Fibroblast of lung (primary cell): Measurements from ENCODE around the gene CSK. TPM values are rescaled to one million over a fixed set of nuclear protein-coding genes. Genes with fewer than 3 reads are reported as not detected.

Experiments
- DNase-seq, 2 donors: peaks; one replicate each; pipeline versions ENCODE4 v3.0.0 to v3.0.0-alpha.2; 2010; ENCODE audit warnings: low read depth in 2 of 2
- H2AFZ ChIP-seq: 2 replicates; pipeline ENCODE4 v1.5.1; 2012; ENCODE audit warnings: low read length, control low read depth, inconsistent platforms
- H3K27ac ChIP-seq: 2 replicates; pipeline ENCODE4 v1.5.1; 2011; ENCODE audit warnings: low read length, control low read depth; ENCODE audit not compliant: insufficient read depth
- H3K27me3 ChIP-seq: 2 replicates; pipeline ENCODE4 v1.5.1; 2011; ENCODE audit warnings: mild to moderate bottlenecking, low read length; ENCODE audit not compliant: control insufficient read depth, insufficient read depth
- H3K36me3 ChIP-seq: 2 replicates; pipeline ENCODE4 v1.5.1; 2011; ENCODE audit warnings: low read length; ENCODE audit not compliant: control insufficient read depth, insufficient read depth
- H3K4me1 ChIP-seq: 2 replicates; pipeline ENCODE4 v1.5.1; 2011; ENCODE audit warnings: low read length; ENCODE audit not compliant: control insufficient read depth, insufficient read depth; ENCODE audit errors: extremely low read depth
- H3K4me2 ChIP-seq: 2 replicates; pipeline ENCODE4 v1.5.1; 2011; ENCODE audit warnings: low read length, control low read depth; ENCODE audit not compliant: insufficient read depth; ENCODE audit errors: extremely low read depth
- H3K4me3 ChIP-seq, 4 experiments: fragments of 200-600 bp in 1 of 4; sonication (generic) in 1 of 4; replicated peaks in 1 of 4; 2 replicates each; pipeline ENCODE4 v1.5.1; 2011 to 2016; ENCODE audit warnings: low read length in 4 of 4, low read depth in 3 of 4, mild to moderate bottlenecking in 3 of 4, control low read depth in 2 of 4, inconsistent platforms in 1 of 4, mixed read lengths in 1 of 4; ENCODE audit not compliant: insufficient read depth in 1 of 4; ENCODE audit errors: control extremely low read depth in 1 of 4
- H3K79me2 ChIP-seq: 2 replicates; pipeline ENCODE4 v1.5.1; 2012; ENCODE audit warnings: mild to moderate bottlenecking, low read length, inconsistent platforms; ENCODE audit not compliant: control insufficient read depth, insufficient read depth
- H3K9ac ChIP-seq: 2 replicates; pipeline ENCODE4 v1.5.1; 2011; ENCODE audit warnings: mild to moderate bottlenecking, low read length, control low read depth; ENCODE audit not compliant: insufficient read depth
- H3K9me3 ChIP-seq: 2 replicates; pipeline ENCODE4 v1.5.1; 2012; ENCODE audit warnings: low read depth, low read length; ENCODE audit not compliant: control insufficient read depth, insufficient read depth
- H4K20me1 ChIP-seq: 2 replicates; pipeline ENCODE4 v1.5.1; 2011; ENCODE audit warnings: low read length; ENCODE audit not compliant: control insufficient read depth, insufficient read depth; ENCODE audit errors: extremely low read depth
- CTCF ChIP-seq, 2 donors: IDR thresholded peaks in 1 of 2; conservative IDR thresholded peaks in 1 of 2; 1 replicate in 1 of 2; 2 replicates in 1 of 2; pipeline ENCODE4 v1.5.1; 2011 to 2012; ENCODE audit warnings: low read length in 2 of 2, control low read depth in 1 of 2, inconsistent platforms in 1 of 2, low read depth in 1 of 2, mild to moderate bottlenecking in 1 of 2
- EZH2 ChIP-seq: IDR thresholded peaks from 2 replicates; pipeline ENCODE4 v1.5.1; 2012; ENCODE audit warnings: low read length, control low read depth, mild to moderate bottlenecking; ENCODE audit errors: missing control alignments
- polyA plus RNA-seq, 2 donors: library from polyadenylated mRNA; depleted of rRNA in 1 of 2; stranded (reverse) in 1 of 2; unstranded in 1 of 2; fragments of >200 nt; gene quantifications; 2 replicates each; pipeline ENCODE4 v1.2.1, GENCODE V29; 2011 to 2012; ENCODE audit warnings: missing spikeins in 1 of 2
- total RNA-seq: library from RNA; depleted of rRNA; stranded (reverse); fragments of >200 nt; gene quantifications from 2 replicates; pipeline ENCODE4 v1.2.1, GENCODE V29; 2014

Gene CSK
- total and polyA plus RNA-seq, 2 donors (not counting 1 experiment from before 2014, with no cell fraction given), result 21.5 to 22.0 TPM

DNA sequence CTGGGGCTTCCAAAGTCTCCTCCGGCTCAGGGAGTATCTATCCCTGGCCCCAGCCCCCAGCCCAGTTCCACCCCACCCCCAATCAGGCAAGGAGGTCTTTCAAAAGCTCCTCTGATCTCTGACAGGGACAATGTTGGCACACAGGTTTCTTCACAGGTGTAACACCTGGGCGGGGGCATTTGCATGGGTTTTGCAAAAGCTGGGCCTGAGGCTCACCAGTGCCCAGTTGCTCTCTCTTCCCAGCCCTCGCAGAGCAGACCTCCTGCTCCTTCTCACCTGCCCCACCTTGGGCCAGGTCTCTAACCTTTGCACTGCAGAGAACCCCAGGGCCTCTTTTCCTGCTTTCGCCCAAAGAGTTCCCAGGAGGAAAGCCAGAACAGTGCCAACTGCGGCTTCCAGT is 8.6 kb upstream of the CSK start:
- no peak overlapping the region for H3K27ac ChIP-seq
- DNase-seq, result no peak
- H2AFZ ChIP-seq, result no peak overlapping the region
- H3K36me3 ChIP-seq, result no peaks in the 10 kb centered on the region
- no peaks in the 10 kb centered on the region for H3K79me2 ChIP-seq
- TF ChIP-seq CTCF (conservative IDR thresholded peaks at IDR 0.05 in 1 of 2, IDR thresholded peaks at IDR 0.05 in 1 of 2; ENCODE audit: low read depth in 1 of 2, low read length in 2 of 2) (no peak), EZH2 (no peak)
- H3K4me2 ChIP-seq, result no peak overlapping the region
- H4K20me1 ChIP-seq, result no peaks in the 10 kb centered on the region
- no peaks in the 10 kb centered on the region for H3K4me1 ChIP-seq
- no peaks in the 10 kb centered on the region for H3K9me3 ChIP-seq
- H3K9ac ChIP-seq, result no peak overlapping the region
- peaks cover 2% of the 10 kb centered on the region for H3K27me3 ChIP-seq
- no peak overlapping the region for H3K4me3 ChIP-seq

DNA sequence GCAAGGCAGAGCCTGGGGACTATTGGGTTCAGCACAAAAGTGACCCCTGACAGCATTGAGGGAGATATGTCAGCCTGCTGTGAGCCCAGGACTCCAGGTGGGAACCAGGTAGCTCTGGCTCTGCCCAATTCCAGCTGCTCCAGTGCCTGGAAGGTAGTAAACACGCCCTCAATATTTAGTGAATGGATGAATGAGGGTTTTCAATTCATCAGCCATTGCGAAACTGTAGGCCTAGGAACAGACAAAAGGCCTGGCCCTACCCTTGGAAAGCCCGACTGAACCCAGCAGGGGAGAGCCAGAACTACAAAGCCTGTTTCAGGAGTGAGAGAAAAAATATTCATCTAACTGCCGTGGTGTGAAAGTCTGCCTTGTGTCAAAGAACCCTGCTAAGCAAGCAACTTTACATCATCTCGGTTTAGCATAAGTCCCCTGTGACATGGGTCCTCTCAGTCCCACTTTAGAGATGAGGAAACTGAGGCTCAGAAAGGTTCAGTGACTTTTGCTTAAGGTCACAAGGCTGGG is 8.1 kb upstream of the CSK start:
- Histone ChIP-seq H3K27me3 (peaks cover 2% of the 10 kb centered on the region), H3K4me2 (no peak overlapping the region)

GRCh38 chr15:74775132-74775562 is 6.7 kb upstream of the CSK start:
- H3K27me3 ChIP-seq, result peaks cover 2% of the 10 kb centered on the region
- H2AFZ ChIP-seq, result no peak overlapping the region
- H3K4me3 ChIP-seq, result no peak overlapping the region
- no peaks in the 10 kb centered on the region for H3K4me1 ChIP-seq
- H3K79me2 ChIP-seq, result no peaks in the 10 kb centered on the region
- H3K9ac ChIP-seq, result no peak overlapping the region
- H3K9me3 ChIP-seq, result no peaks in the 10 kb centered on the region
- DNase-seq, result no peak
- no peak overlapping the region for H3K27ac ChIP-seq
- H3K4me2 ChIP-seq, result no peak overlapping the region
- no peak for TF ChIP-seq CTCF (conservative IDR thresholded peaks at IDR 0.05 in 1 of 2, IDR thresholded peaks at IDR 0.05 in 1 of 2; ENCODE audit: low read depth in 1 of 2, low read length in 2 of 2)
- no peak for TF ChIP-seq EZH2
- H3K36me3 ChIP-seq, result no peaks in the 10 kb centered on the region
- H4K20me1 ChIP-seq, result no peaks in the 10 kb centered on the region

More for the DNA sequence above, 8.1 kb upstream of the CSK start:
- no peaks in the 10 kb centered on the region for H3K4me1 ChIP-seq
- no peak overlapping the region for H2AFZ ChIP-seq
- TF ChIP-seq EZH2, result no peak
- TF ChIP-seq CTCF (conservative IDR thresholded peaks at IDR 0.05 in 1 of 2, IDR thresholded peaks at IDR 0.05 in 1 of 2; ENCODE audit: low read depth in 1 of 2, low read length in 2 of 2), result no peak
- no peak overlapping the region for H3K4me3 ChIP-seq
- no peaks in the 10 kb centered on the region for H3K9me3 ChIP-seq
- H3K9ac ChIP-seq, result no peak overlapping the region
- DNase-seq, result no peak
- H4K20me1 ChIP-seq, result no peaks in the 10 kb centered on the region
- H3K27ac ChIP-seq, result no peak overlapping the region
- no peaks in the 10 kb centered on the region for H3K36me3 ChIP-seq
- H3K79me2 ChIP-seq, result no peaks in the 10 kb centered on the region
